NCI-H146 (cell line): Measurements from ENCODE around the gene FAM131B.
"Not testable (repeated sequence)": the region's sequence is repeated elsewhere in the genome, so short reads cannot be mapped to it uniquely, and the experiment has no call there.

Experiments
- DNase-seq: peaks from one replicate; lab custom pipeline; 2025; lab: John Stamatoyannopoulos, UW

The FAM131B gene

DNA sequence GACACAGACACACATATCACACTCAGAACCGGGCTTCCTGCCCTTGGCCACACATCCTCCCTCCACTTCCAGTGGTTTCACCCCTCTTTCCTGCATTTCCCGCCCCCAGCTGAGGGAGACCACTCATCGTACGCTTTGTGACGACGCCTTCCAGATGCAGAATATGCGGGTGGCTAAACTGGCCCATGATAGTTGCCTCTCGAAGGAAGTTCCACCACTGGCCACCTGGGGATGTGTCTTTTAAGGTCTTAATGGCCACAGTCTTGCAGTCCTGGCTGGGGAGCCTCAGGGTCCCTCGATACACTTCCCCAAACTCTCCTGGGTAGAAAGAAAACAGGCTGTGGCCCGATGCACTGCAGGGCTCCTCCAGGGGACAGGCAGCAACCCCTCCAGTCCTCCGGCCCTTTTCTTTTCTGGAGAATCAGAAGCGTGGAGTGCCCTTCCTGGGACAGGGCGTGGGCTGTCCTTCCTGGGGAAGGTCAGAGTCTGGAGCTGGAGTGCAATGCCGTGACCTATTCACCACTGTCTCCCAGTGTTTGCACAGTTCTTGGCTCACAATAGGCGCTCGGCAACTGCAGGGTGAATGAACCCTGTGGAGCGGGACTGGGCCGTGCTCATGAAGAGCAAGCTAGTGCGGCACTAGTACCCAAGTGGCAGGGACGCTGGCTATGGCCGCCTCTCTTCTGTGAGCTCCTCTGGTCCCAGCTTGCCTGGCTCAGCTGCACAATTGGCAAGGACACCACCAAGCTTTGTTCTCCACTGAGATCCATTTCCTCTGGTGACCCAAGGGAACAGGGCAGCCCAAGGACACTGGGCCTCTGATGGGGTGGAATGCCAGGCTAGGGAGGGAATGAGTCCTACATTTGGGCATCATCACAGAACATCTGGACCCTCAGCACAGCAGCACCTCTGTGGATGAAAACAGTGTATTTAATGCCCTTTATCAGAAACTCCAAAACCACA, 33.0 kb upstream of the FAM131B start:
- DNase-seq, result peak; percentile 20

DNA sequence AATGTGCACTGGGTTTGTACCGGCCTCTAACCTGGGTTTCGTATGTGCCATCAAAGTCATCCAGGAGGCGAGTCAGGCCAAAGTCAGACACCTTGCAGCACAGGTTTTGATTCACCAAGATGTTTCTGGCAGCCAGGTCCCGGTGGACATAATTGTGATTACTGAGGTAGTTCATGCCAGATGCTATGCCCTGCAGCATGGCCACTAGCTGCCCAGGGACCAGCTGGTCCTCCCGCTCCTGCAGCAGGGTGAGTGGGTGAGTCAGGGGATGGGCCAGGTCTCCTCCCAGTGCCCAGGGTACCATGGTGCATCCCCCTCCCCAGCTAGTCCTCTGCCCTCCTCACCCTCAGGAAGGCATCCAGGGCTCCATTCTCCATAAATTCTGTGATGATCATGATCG, 32.3 kb upstream of the FAM131B start:
- no peak for DNase-seq

- no peak for DNase-seq
These were observed 31.6 kb upstream of the FAM131B start for GRCh38 chr7:143394068-143394467.

GRCh38 chr7:143393267-143394041, 30.9 kb upstream of the FAM131B start:
- no peak for DNase-seq

- no peak for DNase-seq
These were observed 30.4 kb upstream of the FAM131B start for GRCh38 chr7:143392875-143393266.

- not testable (repeated sequence) for DNase-seq
These were observed 29.9 kb upstream of the FAM131B start for GRCh38 chr7:143392427-143392826.

DNA sequence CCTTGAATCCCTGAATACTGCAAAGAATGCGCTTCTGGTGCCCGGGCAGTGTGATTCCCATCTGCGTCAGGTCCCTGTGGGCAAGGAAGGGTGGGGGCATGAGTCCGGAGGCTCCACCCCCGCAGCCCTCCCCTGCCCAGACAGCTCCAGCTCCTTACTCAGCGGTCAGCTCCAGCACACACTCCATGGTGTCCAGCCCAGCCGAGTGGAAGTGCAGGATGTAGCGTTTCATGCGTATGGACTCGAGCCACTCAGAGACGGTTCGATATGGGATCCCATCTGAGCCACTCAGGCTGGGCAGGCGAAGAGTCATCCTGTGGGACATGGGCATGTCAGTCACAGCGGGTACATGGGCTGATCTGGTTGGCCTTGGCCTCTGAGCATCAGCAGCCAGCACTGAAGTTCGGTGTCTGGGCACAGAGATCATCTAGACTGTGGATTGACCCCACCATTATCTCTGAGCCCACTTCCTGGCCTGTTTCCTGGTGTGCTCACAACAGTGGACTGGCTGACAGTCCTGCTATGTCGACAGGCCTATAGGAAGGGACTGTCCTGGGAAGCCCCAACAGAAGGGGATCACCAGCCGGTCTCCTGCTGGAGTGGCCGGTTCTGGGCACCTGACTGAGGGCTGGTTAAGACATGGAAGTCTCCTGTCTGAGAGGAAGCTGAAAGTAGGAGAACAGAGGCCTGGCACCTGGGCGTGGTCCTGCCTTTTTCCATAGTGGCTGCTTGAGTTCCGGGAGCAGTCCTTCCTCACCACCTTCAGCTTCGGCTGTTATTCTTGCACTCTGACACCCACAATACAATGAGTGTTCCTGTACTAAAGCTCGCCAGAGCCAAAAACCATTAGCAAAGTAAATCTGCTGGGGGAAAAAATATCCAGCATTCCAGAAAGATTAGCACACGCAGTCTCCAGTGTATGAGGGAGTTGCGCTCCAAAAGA, 29.2 kb upstream of the FAM131B start:
- no peak for DNase-seq

DNA sequence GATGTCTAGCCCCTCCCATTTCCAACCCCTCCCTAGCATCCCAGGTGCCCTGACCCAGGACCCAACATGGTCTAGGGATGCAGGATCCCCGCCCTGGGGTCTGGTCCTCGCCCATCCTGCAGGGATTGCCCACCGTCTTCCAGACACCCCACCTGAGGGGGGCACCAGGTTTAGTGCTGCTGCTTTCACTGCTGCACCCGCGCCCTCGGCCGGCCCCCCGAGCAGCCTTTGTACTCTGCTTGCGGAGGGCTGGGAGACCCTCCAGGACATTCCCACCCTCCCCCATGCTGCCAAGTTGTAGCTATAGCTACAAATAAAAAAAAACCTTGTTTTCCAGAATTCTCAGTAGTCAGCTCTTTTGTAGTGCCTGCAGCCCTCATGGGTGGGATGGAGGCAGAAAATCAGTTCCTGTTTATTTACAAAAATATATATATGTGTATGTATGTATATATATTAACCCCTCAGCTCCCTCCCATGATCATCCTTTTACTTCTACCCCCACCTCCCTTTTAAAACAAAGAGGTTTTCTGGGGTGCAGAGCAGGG, 28.3 kb upstream of the FAM131B start:
- DNase-seq, result no peak

GRCh38 chr7:143390104-143390772, 27.7 kb upstream of the FAM131B start:
- DNase-seq, result no peak

DNA sequence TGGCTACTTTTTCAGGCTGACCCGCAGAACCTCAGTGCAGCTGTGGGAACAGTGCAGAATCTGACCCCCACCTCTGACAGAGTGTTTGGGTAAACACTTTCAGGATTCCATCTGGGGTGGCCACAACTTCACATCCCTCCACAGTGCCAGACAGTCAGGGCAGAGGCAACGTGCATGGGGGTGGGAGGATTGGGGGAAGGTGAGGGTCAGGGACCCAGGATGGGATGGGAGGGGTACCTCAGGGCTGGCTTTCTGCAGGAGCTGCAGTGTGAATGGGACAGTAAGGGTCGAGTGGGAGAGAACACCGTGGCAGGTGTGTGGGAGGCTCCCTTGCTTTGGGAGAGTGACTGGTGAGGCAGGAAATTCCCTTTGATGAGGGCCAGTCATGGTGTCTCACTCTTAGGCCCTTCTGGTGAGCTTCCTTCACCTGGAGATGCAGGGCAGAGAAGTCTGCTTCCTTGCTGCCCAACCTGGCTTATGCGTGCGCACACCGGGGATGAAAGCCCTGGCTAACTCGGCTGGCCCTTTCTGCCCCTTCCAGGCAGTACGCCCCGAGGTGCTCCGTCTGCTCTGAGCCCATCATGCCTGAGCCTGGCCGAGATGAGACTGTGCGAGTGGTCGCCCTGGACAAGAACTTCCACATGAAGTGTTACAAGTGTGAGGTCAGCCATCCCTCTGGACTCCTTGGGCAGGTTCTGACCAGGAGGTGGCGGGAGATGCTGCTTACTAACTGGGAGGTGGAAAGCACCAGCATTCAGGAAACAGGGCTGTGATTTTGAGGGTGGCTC, 27.0 kb upstream of the FAM131B start:
- DNase-seq, result no peak

DNA sequence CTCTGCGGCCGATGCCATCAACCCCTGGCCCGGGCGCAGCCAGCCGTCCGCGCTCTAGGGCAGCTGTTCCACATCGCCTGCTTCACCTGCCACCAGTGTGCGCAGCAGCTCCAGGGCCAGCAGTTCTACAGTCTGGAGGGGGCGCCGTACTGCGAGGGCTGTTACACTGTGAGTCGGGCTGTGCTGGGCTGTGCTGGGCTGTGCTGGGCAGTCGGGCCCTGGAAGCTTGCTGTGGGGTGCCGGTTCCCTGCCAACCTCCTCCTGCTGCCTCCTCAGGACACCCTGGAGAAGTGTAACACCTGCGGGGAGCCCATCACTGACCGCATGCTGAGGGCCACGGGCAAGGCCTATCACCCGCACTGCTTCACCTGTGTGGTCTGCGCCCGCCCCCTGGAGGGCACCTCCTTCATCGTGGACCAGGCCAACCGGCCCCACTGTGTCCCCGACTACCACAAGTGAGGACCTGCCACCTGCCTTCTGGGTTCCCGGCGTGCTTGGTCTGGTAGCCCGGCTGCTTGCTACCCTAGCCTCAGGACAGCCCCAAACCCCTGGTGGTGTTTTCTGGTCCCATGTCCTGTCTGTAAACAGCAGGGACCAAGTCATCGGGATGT, 26.1 kb upstream of the FAM131B start:
- no peak for DNase-seq

DNA sequence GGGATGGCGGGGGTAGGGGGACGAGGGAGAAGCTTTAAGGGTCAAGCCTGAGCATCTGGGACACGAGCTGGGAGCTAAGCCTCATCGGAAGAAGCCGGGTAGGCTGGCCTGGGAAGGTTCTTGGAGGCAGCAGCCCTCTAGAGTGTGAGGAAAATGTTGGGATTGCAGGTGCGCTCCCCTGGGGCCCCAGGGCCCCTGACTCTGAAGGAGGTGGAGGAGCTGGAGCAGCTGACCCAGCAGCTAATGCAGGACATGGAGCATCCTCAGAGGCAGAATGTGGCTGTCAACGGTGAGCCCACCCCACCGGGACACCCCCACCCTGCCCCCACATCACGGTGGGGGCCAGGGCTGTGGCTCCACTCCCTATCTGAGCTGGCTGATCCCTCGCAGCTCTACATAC, 25.5 kb upstream of the FAM131B start:
- no peak for DNase-seq

DNA sequence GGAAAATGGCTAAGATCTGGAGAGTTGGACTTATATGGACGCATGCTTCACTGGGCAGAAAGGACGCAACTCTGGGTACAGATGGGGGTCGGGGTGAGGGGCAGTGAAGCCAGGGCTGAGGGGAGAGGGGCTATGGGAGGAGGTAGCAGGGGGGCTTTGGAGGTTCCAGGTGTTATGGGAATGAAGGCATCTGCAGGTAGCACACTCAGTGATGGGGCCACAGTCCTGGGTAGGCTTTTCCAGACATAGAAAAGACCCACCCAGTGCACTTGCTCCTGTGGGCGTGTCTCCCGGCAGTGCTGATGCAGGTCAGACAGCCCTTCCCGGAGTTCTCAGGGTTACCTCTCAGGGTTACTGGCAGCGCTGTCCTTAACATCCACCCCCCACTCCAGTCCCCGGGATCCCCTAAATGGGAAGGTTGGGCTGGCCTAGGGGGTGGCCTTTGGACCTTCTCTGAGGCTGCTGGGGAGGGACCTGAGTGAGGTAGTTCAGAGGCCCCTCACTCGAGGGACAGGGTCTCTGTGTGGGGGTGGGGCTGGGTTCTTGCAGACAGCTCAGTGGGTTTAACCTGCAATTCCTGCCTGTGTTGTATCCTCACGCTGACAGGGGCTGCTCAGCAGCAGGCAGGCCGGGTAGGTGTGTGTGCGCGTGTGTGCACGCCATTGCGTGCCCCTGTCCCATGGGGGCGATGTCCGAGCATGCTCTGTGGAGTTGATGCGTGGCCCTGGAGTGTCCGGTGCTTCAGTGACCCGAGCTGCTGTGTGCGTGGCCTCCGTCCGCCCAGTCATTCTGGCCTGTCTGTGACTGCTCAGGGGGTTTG, 24.9 kb upstream of the FAM131B start:
- DNase-seq, result no peak

DNA sequence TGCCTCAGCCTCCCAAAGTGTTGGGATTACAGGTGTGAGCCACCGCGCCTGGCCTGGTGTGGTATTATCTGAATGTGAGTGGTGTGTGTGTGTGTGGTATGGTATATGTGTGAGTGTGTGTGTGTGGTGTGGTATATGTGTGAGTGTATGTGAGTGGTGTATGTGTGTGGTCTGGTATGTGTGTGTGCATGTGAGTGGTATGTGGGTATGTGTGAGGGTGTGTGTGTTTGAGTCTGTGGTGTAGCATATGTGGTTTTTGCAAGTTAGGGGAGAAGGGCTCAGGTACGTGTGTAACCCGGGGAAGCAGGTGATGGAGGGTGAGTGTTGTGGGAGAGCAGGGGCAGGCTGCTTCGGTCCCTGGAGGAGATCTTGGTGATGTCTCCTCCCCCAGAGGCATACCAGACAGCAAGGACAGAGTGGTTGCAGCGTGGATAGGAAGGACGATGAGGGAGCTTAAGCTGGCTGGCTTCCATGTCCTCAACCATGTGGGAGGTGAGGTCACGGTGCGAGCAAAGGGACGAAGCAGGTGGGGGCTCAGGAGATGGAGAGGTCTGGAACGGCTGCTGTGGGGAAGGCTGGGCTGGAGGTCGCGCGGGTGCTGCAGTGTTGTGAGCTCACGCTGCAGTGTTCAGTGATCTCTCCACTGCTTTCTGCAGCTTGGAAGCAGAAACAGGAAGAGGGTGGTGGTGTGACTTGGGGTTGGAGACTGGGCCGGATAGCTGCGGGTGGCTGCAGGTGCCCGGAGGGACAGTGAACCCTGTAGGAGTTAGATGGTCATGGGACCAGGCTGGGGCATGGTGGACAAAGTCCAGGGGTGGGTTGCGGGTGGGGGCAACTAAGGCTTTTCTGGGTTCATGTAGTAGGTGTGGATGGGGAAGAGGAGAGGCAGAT, 23.6 kb upstream of the FAM131B start:
- DNase-seq, result no peak

DNA sequence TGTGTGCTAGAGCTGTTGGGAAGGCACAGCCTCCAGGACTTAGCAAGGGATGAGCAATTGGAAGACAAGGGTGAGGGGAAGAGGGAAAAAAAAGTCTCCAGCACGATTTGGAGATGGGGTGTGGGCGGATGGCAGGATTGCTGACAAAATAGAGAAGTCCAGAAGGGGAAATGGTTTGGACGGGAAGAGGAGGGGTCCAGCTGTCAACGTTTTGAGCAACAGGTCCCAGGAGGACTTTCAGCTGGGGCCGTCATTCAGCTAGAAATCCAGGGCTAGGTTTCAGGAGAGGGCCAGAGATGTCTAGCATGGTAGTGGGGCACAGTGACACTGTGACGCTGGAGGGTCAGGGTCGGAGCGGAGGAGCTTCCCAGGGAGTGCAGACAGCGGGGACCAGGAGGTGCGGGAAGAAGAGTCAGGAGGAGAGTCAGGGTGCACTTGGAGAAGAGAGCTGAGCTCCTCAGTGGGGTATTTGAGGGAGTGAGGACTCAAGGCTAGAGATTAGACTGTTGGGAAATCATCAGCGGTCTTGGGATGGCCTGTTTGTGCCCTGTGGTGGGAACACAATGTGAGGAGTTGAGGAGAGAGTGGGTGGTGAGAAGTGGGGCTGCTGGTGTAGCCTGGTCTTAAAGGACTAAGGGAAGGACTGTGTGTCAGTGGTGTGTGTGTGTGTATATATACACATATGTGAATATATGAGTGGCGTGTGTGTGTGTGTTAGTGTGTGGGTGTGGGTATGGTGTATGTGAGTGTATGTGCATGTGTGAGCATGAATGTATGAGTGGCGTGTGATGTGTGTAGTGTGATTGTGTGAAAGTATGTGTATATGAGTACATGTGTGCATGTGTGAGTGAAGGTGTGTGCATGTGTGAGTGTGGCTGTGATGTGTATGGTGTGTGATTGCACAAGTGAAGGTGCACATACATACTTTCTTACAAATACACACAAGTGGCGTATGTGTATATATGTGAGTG, 22.4 kb upstream of the FAM131B start:
- DNase-seq, result no peak

DNA sequence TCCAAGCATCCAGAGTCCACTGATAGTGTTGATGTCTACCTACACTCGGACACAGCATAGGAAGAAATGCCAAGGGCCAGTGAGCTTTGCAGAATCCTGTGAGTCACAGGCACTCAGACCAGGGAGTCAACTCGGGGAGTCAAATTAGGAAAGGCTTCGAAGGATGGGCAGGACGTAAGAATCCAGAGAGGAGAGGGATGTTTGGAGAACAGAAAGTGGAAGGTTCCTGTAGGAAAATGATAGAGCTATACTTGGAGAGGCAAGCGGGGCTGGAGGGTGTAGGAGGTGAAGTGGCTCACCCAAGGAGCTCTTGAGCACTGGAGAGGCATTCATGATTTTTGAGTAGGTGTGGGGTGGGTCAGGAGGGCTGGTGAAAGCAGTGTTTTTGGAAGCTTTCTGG, 21.6 kb upstream of the FAM131B start:
- DNase-seq, result no peak

- no peak for DNase-seq
These were observed 21.1 kb upstream of the FAM131B start for GRCh38 chr7:143383642-143383957.
